CD4-positive, alpha-beta T cell treated with Interleukin-6 at 100 ng/mL for 8 hours (primary cell): ENCODE results near the gene REXO1.

Experiments
- DNase-seq: peaks from one replicate; pipeline ENCODE4 v3.0.0-alpha.2; 2020; ENCODE audit warnings: mixed read lengths, low spot score

The REXO1 gene

DNA sequence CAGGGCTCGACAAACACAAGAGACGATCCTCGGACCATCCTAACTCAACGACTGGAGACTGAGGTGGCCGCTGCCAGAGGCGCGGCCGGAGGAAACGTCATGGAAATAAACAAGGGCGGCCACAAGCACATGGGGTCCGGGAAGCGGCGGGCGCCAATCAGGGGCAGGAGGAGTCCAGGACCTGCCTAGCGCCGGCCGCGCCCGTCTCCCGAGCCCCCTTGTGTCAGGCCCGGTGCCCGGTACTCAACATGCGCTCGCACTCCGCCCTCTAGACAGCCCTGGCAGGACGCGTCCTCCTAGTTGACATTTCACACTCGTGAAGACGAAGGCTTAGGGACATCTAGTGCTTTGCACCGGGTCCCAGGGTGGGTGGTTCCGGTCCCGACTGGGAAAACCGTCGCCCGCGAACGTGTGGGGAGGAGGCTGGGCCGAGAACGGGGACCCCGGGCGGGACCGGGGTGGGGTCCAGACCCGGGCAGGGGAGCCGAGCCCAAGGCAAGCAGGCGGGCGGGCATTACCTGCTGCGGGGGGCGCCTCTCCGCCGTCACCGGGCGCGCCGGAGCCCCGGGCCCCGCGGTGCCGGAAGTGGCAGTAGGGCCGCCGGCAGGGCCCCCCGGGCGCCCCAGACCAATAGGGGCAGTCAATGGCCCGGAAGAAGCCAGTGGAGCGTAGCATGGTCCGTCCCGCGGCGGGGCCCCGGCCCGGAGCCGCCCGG is 442 bp downstream of the REXO1 start:
- no peak for DNase-seq

DNA sequence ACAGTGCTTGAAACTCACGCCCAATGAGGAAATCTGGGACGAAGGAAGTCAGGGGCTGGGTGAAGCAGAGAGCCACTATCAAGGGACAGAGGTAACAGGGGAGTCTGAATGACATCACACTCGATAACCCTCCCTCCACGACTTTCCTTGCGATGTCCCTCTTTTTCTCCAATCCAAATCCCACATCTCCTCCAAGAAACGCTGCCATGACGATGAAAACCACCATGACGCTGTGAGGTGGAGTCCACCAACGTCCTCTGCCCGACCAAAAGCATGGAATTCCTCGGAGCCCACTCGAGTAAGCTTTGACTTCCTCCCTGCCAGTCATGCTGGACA is 967 bp downstream of the REXO1 start:
- DNase-seq = no peak

DNA sequence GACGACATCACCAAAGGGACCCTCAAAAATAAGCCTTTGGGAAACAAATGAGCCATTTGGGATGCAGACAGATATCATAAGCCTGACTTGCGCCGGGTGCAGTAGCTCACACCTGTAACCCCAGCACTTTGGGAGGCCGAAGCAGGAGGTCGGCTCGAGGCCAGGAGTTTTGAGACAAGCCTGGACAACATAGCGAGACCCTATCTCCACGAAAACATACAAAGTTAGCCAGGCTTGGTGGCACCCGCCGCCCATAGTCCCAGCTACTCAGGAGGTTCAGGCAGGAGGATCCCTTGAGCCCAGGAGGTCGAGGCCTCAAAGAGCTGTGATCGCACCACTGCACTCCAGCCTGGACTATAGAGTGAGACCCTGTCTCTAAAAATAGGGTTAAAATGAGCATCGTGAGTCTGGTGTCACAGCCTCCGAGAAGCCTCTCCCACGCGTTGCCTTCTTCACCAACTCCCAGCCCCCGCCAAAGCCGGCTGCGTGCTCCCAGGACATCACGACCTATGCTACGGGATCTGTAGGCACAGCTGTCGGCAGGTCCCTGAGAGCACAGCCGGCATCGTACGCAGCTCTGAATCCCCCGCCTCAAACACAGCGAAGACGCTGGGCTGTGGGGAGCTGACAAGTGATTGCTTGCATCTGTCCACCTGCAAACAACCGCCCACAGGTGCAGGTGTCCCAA is 1.6 kb downstream of the REXO1 start:
- DNase-seq = no peak

DNA sequence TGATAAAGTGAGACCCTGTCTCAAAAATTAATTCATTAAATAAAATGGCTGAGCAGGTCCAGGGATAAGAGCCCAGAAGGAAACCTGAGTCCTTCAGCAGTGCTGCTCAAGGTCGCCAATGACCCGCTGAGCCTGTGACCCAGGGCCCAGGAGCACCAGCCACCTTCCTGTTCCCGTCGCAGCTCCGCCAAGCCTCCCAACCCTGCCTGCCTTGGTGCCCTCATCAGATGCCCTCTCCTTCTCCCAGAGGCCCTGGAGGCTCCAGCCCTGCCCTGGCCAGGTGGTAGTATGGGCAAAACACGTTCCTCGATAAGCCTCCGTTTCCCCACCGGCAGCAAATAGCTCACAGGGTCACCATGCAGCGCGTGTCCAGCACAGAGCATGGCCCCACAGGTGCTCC is 2.6 kb downstream of the REXO1 start:
- DNase-seq = no peak

GRCh38 chr19:1845125-1845515 is 3.2 kb downstream of the REXO1 start:
- no peak for DNase-seq

GRCh38 chr19:1844513-1845124 is 3.7 kb downstream of the REXO1 start:
- DNase-seq = no peak

- DNase-seq = no peak
Observed at GRCh38 chr19:1843646-1844394, 4.5 kb downstream of the REXO1 start.

- DNase-seq = no peak
Observed at GRCh38 chr19:1843116-1843515, 5.2 kb downstream of the REXO1 start.

- no peak for DNase-seq
Observed at GRCh38 chr19:1841209-1841924, 6.9 kb downstream of the REXO1 start.

- DNase-seq = no peak
Observed at GRCh38 chr19:1840541-1841115, 7.7 kb downstream of the REXO1 start.

DNA sequence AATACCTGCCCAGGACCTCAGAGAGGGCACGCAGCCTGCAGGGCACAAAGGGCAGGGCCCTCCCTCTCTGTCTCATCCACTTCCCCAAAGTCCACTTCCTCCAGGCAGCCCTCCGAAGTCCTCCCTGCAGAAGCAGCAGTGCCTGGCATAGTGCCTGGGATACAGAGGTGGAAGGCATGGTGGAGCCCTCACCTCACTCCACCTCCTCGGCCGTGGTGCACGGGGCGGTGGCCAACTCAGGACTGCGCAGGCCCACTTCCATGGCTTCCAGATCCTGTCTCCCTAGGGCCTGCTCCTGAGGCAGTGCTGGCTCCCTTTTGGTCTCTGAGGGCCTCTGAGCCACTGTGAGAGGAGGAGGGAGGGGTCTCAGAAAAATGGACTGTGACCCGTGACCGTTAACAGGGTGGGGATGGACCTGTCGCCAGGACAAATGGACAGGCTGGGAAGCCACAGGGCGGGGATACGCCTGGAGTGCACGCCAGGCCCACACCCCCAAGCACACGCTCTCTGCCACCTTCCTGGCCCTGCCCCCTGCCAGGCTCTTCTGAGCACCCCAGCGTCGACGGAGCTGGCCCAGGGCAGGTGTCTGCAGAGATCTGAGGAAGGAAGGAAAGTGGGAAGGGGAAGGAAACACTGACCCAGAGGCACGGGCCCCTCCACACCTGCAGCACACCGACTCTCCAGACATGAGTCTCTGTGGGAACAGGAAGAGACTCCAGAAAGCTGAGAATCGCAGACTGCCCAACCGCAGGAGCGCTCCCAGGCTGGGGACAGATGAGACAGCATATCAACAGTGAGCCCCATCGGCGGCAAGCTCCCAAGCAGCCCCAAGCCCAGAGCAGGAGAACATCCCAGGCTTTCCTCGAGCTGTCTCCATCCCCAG is 8.4 kb downstream of the REXO1 start:
- DNase-seq = no peak

DNA sequence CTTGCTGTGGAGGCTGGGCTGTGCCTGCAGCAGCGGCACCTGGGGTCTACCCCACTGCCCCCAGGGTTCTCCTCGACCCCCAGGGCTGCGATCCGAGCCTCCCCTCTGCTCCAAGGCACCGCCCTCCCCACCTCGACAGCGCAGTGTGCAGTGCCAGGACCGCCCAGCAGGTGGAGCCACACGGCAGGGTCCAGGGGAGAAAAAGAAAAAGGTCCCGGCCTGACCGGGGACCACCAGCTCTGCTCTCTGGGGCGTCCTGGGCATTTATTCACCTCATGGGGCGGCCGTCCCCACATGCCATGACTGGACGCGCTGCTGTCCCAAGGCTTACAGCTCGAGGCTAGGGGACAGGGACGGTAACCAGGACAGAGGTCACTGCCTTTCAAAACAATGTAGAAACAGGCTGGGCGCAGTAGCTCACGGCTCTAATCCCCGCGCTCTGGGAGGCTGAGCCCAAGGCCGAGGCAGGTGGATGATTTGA is 10.6 kb downstream of the REXO1 start:
- DNase-seq = no peak

DNA sequence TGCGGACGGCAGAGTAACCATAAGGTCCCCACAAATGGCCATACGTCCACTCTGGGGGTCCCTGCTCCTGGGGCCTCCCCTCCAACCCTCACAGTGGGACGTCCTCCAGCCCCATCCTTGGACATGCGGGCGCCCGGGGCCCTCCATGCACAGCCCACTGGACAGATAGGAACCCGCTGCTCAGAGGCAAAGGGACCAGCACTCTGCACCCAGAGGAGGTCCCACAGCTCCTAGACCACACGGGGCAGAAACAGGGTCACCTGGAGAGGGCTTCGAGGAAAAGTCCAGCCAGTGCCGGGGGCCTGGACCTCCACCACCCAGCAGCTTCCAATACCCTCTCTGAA is 11.1 kb downstream of the REXO1 start:
- DNase-seq = no peak

DNA sequence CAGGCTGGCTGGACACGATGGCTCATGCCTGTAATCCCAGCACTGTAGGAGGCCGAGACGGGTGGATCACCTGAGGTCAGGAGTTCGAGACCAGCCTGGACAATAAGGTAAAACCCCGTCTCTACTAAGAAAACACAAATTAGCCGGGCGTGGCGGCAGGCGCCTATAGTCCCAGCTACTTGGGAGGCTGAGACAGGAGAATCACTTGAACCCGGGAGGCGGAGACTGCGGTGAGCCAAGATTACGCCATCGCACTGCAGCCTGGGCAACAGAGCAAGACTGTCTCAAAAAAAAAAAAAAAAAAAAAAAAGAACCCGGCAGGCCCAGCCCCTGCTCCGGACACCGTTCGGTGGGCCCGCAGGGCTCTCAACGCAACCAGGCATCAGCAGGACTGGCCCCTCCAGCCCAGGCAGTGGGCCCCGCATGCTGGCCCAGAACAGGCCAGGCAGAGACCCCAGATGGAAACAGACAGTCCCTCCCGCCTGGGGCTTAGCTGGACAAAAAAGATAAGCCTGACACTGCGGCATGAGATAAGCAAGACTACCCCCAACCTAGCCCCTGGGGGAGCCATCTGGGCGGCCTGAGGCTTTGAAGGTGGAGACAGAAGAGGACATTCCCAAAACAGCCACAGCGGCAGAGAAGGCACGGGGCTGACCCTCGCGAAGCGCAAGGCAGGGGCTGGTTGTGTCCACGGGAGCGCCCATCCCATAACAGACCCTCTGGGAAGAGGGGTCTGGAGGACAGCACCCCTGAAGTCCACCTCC is 11.6 kb downstream of the REXO1 start:
- no peak for DNase-seq

GRCh38 chr19:1833540-1833939 is 14.7 kb downstream of the REXO1 start:
- no peak for DNase-seq

DNA sequence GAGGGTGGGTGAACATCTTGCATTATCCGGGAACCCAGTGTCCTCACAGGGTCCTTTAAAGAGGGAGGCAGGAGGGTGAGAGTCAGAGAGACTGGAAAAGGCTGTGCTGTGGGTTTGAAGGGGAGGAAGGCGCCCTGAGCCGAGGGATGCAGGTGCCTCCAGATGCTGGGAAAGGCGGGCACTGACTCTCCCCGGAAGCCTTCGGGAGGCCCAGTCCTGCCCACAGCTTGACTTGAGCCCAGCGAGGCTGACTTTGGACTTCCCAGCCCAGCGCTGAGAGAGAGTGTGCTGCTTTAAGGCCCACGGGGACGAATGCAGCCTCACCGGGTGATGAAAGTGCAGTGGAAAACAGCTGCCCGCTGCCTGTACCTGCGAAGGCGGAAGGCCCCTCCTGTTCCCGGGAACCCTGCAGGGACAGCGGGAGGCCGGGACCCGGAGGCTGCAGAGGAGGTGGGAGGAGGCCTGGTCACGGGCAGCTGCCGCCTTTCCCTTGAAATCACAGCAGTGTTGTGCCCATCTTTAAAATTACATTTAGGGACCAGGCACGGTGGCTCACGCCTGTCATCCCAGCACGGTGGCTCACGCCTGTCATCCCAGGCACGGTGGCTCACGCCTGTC is 16.1 kb downstream of the REXO1 start:
- DNase-seq = no peak

DNA sequence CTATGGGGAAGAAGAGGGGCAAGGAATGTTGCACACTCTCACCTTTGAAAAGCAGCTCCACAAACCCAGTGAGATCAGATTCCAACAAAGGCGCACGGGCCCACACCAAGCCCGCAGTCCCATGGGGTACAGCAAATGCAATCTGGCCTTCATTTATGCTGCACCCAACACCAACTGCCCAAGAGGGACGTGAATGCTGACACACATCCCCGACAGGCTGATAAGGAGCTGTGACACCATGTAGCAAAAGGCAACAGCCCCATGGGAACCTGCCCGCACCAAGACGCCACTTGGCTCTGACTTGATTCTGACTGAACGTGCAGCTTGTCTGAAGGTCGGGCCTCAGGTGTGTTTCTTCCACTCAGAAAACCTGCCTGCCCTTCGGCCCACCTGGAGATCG is 17.3 kb downstream of the REXO1 start:
- DNase-seq = no peak

- DNase-seq = no peak
Observed at GRCh38 chr19:1830568-1830967, 17.7 kb downstream of the REXO1 start.

- no peak for DNase-seq
Observed at GRCh38 chr19:1829958-1830357, 18.3 kb downstream of the REXO1 start.
